ENCODE results near the gene SOX9.

Gene SOX9

GRCh38 chr17:72162569-72162968, 41.7 kb downstream of the SOX9 start:
- DNase-seq (ENCODE audit: low read depth in 2 of 2), result no peak

- DNase-seq (ENCODE audit: low read depth in 2 of 2), result no peak
Measured at GRCh38 chr17:72163474-72163873, 42.7 kb downstream of the SOX9 start.

- no peak for DNase-seq (ENCODE audit: low read depth in 2 of 2)
Measured at GRCh38 chr17:72164158-72164739, 43.4 kb downstream of the SOX9 start.

- DNase-seq (ENCODE audit: low read depth in 2 of 2), result no peak
Measured at GRCh38 chr17:72165192-72165866, 44.5 kb downstream of the SOX9 start.

- no peak for DNase-seq (ENCODE audit: low read depth in 2 of 2)
Measured at GRCh38 chr17:72165867-72166439, 45.1 kb downstream of the SOX9 start.

DNA sequence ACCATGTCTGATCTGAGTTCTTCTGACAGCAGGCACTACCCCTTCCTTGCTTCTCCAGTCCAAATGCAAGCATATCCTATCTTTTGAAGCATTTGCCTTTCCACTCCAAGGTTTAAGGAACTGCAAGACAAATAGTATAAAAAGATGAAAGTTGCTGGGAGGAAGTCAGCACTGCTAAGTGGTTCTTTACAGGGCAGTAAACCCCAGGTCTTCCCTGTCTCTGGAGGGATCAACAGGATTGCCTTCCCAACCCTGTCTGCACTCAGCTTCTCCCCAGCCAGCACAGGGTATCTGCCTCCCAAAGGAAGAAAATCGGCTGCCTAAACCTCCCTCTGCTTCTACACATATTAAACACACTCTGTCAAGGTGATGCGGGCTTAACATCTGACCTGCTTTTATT, 46.8 kb downstream of the SOX9 start:
- no peak for DNase-seq (ENCODE audit: low read depth in 2 of 2)

- DNase-seq (ENCODE audit: low read depth in 2 of 2), result no peak
Measured at GRCh38 chr17:72169823-72170222, 49.0 kb downstream of the SOX9 start.

GRCh38 chr17:72171703-72172667, 51.2 kb downstream of the SOX9 start:
- DNase-seq (ENCODE audit: low read depth in 2 of 2), result no peak

- no peak for DNase-seq (ENCODE audit: low read depth in 2 of 2)
Measured at GRCh38 chr17:72173499-72174116, 52.8 kb downstream of the SOX9 start.

- no peak for DNase-seq (ENCODE audit: low read depth in 2 of 2)
Measured at GRCh38 chr17:72175263-72175662, 54.4 kb downstream of the SOX9 start.
